IMR-90 (cell line): ENCODE results near the gene TRIM66. TPM values are rescaled to one million over a fixed set of nuclear protein-coding genes. Genes with fewer than 3 reads are reported as not detected.
A peak's percentile ranks its signal among the peaks of the same experiment; 100 is the strongest.

ENCODE experiments used
- ATAC-seq: fragments of 200-7000 bp; cut with Tn5 transposase; 2 replicates; pipeline ENCODE4 v1.9.1; 2020; ENCODE audit warnings: low read depth, mild to moderate bottlenecking, moderate library complexity
- BruUV-seq: library from RNA; stranded (reverse); fragments of 400-500 nt; replicated peaks from 2 replicates; lab custom pipeline; 2021; lab: Mats Ljungman, UMichigan
- CTCF ChIA-PET: fragments of 300-600 bp; formaldehyde crosslinking; extraction: SDS; loops from one replicate; lab custom pipeline; 2021; ENCODE audit warnings: antibody characterized with exemption; lab: Yijun Ruan, JAX
- POLR2A ChIA-PET: fragments of 300-600 bp; sonication (Branson Sonifier 250); formaldehyde crosslinking; loops from one replicate; lab custom pipeline; 2022; ENCODE audit warnings: antibody characterized with exemption; ENCODE audit not compliant: unreplicated experiment; lab: Charles Lee
- DNase-seq: peaks from one replicate; pipeline ENCODE4 v3.0.0; 2013
- H2AFZ ChIP-seq: replicated peaks from 2 replicates; pipeline ENCODE3; 2013; ENCODE audit warnings: low read length, mild to moderate bottlenecking; ENCODE audit not compliant: poor library complexity
- H2AK5ac ChIP-seq: 2 replicates; pipeline ENCODE4 v1.6.1; 2013; ENCODE audit warnings: low read depth, low read length, inconsistent platforms
- H2AK9ac ChIP-seq: replicated peaks from 2 replicates; pipeline ENCODE3; 2013; ENCODE audit warnings: mild to moderate bottlenecking, low read depth, low read length, moderate library complexity; ENCODE audit not compliant: poor library complexity
- H2BK120ac ChIP-seq: 2 replicates; pipeline ENCODE4 v1.6.1; 2013; ENCODE audit warnings: low read depth, low read length, inconsistent platforms
- H2BK15ac ChIP-seq: 3 replicates; pipeline ENCODE4 v1.6.1; 2013; ENCODE audit warnings: low read depth, low read length, inconsistent platforms
- H2BK20ac ChIP-seq: 2 replicates; pipeline ENCODE4 v1.6.1; 2013; ENCODE audit warnings: low read depth, mild to moderate bottlenecking, inconsistent platforms, low read length, moderate library complexity
- H2BK5ac ChIP-seq: 2 replicates; pipeline ENCODE4 v1.6.1; 2013; ENCODE audit warnings: mild to moderate bottlenecking, low read depth, low read length, inconsistent platforms; ENCODE audit not compliant: poor library complexity, severe bottlenecking
- H3K14ac ChIP-seq: replicated peaks from 2 replicates; pipeline ENCODE4 v1.6.1; 2013; ENCODE audit warnings: low read depth, low read length, inconsistent platforms
- H3K18ac ChIP-seq: 2 replicates; pipeline ENCODE4 v1.6.1; 2013; ENCODE audit warnings: low read depth, low read length, control low read depth
- H3K23ac ChIP-seq: 2 replicates; pipeline ENCODE4 v1.6.1; 2013; ENCODE audit warnings: low read depth, low read length, inconsistent platforms
- H3K27ac ChIP-seq: 2 replicates; pipeline ENCODE4 v1.5.1; 2013; ENCODE audit warnings: mild to moderate bottlenecking, control low read depth, low read length; ENCODE audit not compliant: insufficient read depth
- H3K27me3 ChIP-seq: 2 replicates; pipeline ENCODE4 v1.6.1; 2013; ENCODE audit warnings: low read length; ENCODE audit not compliant: control insufficient read depth, insufficient read depth
- H3K36me3 ChIP-seq: 2 replicates; pipeline ENCODE4 v1.6.1; 2013; ENCODE audit warnings: low read length, mixed read lengths; ENCODE audit not compliant: control insufficient read depth, insufficient read depth
- H3K4ac ChIP-seq: 2 replicates; pipeline ENCODE4 v1.6.1; 2013; ENCODE audit warnings: low read depth, low read length, inconsistent platforms
- H3K4me1 ChIP-seq: 2 replicates; pipeline ENCODE4 v1.6.1; 2013; ENCODE audit warnings: low read length, mixed read lengths; ENCODE audit not compliant: control insufficient read depth, insufficient read depth
- H3K4me2 ChIP-seq: 2 replicates; pipeline ENCODE4 v1.6.1; 2013; ENCODE audit warnings: low read depth, mild to moderate bottlenecking, control low read depth, low read length, moderate library complexity
- H3K4me3 ChIP-seq: 2 replicates; pipeline ENCODE4 v1.5.1; 2013; ENCODE audit warnings: low read depth, mild to moderate bottlenecking, control low read depth, low read length, moderate library complexity; ENCODE audit not compliant: insufficient read depth
- H3K56ac ChIP-seq: 2 replicates; pipeline ENCODE4 v1.6.1; 2013; ENCODE audit warnings: low read length, inconsistent platforms; ENCODE audit not compliant: insufficient read depth; ENCODE audit errors: extremely low read depth
- H3K79me1 ChIP-seq, 2 experiments: 2 replicates each; pipeline ENCODE4 v1.6.1; 2013; ENCODE audit warnings: low read length in 2 of 2, inconsistent platforms in 1 of 2, low read depth in 1 of 2
- H3K9ac ChIP-seq: 2 replicates; pipeline ENCODE4 v1.6.1; 2013; ENCODE audit warnings: low read depth, low read length, control low read depth
- H3K9me1 ChIP-seq: 2 replicates; pipeline ENCODE4 v1.6.1; 2013; ENCODE audit warnings: low read length, inconsistent platforms; ENCODE audit not compliant: insufficient read depth
- H3K9me3 ChIP-seq: 2 replicates; pipeline ENCODE4 v1.6.1; 2013; ENCODE audit warnings: low read length; ENCODE audit not compliant: control insufficient read depth, insufficient read depth
- H4K20me1 ChIP-seq: 2 replicates; pipeline ENCODE4 v1.6.1; 2013; ENCODE audit warnings: low read length, inconsistent platforms; ENCODE audit not compliant: insufficient read depth
- H4K5ac ChIP-seq: 2 replicates; pipeline ENCODE4 v1.6.1; 2013; ENCODE audit warnings: mild to moderate bottlenecking, low read depth, low read length, control low read depth
- H4K8ac ChIP-seq, 2 experiments: 2 replicates each; pipeline ENCODE4 v1.6.1; 2013; ENCODE audit warnings: low read depth in 2 of 2, low read length in 2 of 2, control low read depth in 1 of 2, inconsistent platforms in 1 of 2
- H4K91ac ChIP-seq: 2 replicates; pipeline ENCODE4 v1.6.1; 2013; ENCODE audit warnings: low read depth, low read length, inconsistent platforms; ENCODE audit not compliant: insufficient read depth
- BHLHE40 ChIP-seq: fragments of 150-350 bp; IDR thresholded peaks from 2 replicates; pipeline ENCODE4 v1.6.1; 2016; ENCODE audit warnings: mild to moderate bottlenecking, low read depth, low read length
- MAFK ChIP-seq: IDR thresholded peaks from 2 replicates; pipeline ENCODE4 v1.6.1; 2012; ENCODE audit warnings: low read depth, low read length, improper control_type of control experiment
- WGBS, 2 experiments: methylation state at CpG; one replicate each; pipeline versions ENCODE4 v1.1.5 to v1.1.7; 2013; ENCODE audit warnings: missing lambda C conversion rate in 2 of 2; ENCODE audit not compliant: insufficient read length in 1 of 2; ENCODE audit errors: extremely low coverage in 2 of 2; 5-methylcytosine and 5-hydroxymethylcytosine counted together
- dilution Hi-C: fragments of 300-500 bp; cut with HindIII; formaldehyde crosslinking; loops from one replicate; pipeline ENCODE4 v1.14.3; 2018; ENCODE audit warnings: low sequenced_read_pairs; ENCODE audit not compliant: unreplicated experiment
- in situ Hi-C: fragments of 300-500 bp; cut with MboI; formaldehyde crosslinking; loops from 3 replicates; pipeline ENCODE4 v1.14.3; 2019; ENCODE audit warnings: low sequenced_read_pairs, inconsistent platforms, mixed read lengths
- intact Hi-C: fragments of 100-400 bp; cut with micrococcal nuclease; formaldehyde crosslinking; loops from 2 replicates; pipeline ENCODE4 v1.10.0; 2022
- polyA plus RNA-seq, 3 experiments: library from polyadenylated mRNA; depleted of rRNA; stranded (reverse); fragments of >200 nt; gene quantifications; 2 replicates each; pipeline ENCODE4 v1.2.3, GENCODE V29; 2012; ENCODE audit warnings: low replicate concordance in 1 of 3
- total RNA-seq: library from RNA; depleted of rRNA; stranded (reverse); fragments of >200 nt; gene quantifications from 2 replicates; pipeline ENCODE4 v1.2.3, GENCODE V29; 2012

Gene TRIM66
- total and polyA plus RNA-seq, 2 of the 4 experiments (the other 2 are of a cell fraction), result 4.4 to 5.0 TPM

DNA sequence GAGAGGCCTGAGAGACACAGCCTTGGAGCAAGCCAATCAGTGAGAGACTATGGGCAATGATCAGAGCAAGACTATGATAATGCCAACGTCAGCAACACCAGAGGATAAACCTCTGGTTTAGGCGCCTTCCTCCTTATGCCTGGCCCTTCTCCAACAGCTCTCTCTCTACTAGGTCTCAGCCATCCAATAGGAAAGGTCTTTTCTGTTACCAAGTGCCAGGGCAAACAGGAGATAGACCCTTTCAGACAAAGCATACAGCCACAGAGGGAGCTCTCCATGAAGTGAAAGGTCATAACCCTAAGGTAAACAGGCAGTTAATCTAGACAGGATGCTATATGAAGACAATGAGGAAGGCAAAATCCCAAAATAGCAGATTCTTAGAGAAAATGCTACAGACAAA, 98.0 kb downstream of the TRIM66 start:
- in situ Hi-C loops, result no loop called here

More for the DNA sequence above, 98.0 kb downstream of the TRIM66 start:
- Histone ChIP-seq H3K9me3 (no peaks in the 10 kb centered on the region; the same call in 1 of the 2 replicates), H2BK15ac (no peak overlapping the region), H2AK5ac (no peak overlapping the region), H2AK9ac (no peak overlapping the region), H2BK20ac (no peak overlapping the region), H4K20me1 (no peaks in the 10 kb centered on the region), H4K5ac (0 out of 2 replicates have a peak overlapping the region, but pooled peaks have one; percentile 14), H2BK120ac (no peak overlapping the region), H3K14ac (no peak overlapping the region), H3K18ac (no peak overlapping the region), H3K4me2 (no peak overlapping the region), H3K27ac (no peak overlapping the region), H2BK5ac (no peak overlapping the region), H4K91ac (no peak overlapping the region), H3K79me1 (no peaks in the 10 kb centered on the region; a peak in 1 of 4 replicates), H3K36me3 (no peaks in the 10 kb centered on the region), H3K23ac (no peak overlapping the region), H3K27me3 (no peaks in the 10 kb centered on the region), H2AFZ (no peak overlapping the region), H3K4ac (no peak overlapping the region), H3K4me3 (no peak overlapping the region), H4K8ac (no peak overlapping the region), H3K9me1 (no peaks in the 10 kb centered on the region), H3K4me1 (peaks cover 2% of the 10 kb centered on the region; the same call in 1 of the 2 replicates), H3K9ac (no peak overlapping the region), H3K56ac (no peak overlapping the region)
- WGBS, 2 experiments, result 0% methylated on average over 1 of the region's 2 CpGs; no CpG with 5 or more reads in 1 of the 2 experiments
- POLR2A ChIA-PET, result no interaction called here
- DNase-seq (no peak), ATAC-seq (no peak; the same call in 1 of the 2 replicates)
- TF ChIP-seq MAFK, result peak; percentile 59; the same call in 1 of the 2 replicates
- no peak for TF ChIP-seq BHLHE40
- CTCF ChIA-PET, result interaction anchor here (0.7 to 0.9 kb wide), 3 partner anchors 13 to 551 kb away, joined by 3 to 6 read pairs (median 4); no protein-coding TSS in a partner anchor
- dilution Hi-C loops (no loop called here), intact Hi-C loops (no loop called here)
- no TSS peak for BruUV-seq
